ENCODE results near the gene AGAP2. TPM values are rescaled to one million over a fixed set of nuclear protein-coding genes. Genes with fewer than 3 reads are reported as not detected.

AGAP2 gene
- total RNA-seq, 4 donors from 2014 or later: 1.2 to 125 (median 5.6) TPM

- no peaks in the 10 kb centered on the region for H3K9me3 ChIP-seq
- peaks cover 25 to 48% (median 28%) of the 10 kb centered on the region in 4 donors for H3K4me1 ChIP-seq
- H3K27me3 ChIP-seq: peaks cover 49% of the 10 kb centered on the region
- no peaks in the 10 kb centered on the region for H3K36me3 ChIP-seq
- in situ Hi-C loops (cut with MboI; ENCODE audit: low pct_ligation_motif_present in 1 of 4, low pct_unique_long_range_greater_than_20kb in 1 of 4, low sequenced_read_pairs in 3 of 4) (no loop called here), intact Hi-C loops (cut with DNase I; ENCODE audit: low total_unique reads) (no loop called here)
- peak; percentile 58 for DNase-seq
- TF ChIP-seq POLR2AphosphoS5 (IDR thresholded peaks at IDR 0.05) (no peak), POLR2A (IDR thresholded peaks at IDR 0.05) (no peak), CTCF (IDR thresholded peaks at IDR 0.05) (no peak), EP300 (IDR thresholded peaks at IDR 0.05; ENCODE audit: low read depth) (no peak)
- H3K27ac ChIP-seq: no peak overlapping the region
- WGBS, 2 donors (ENCODE audit: low coverage in 1 of 2): 54 to 62% methylated on average over 3 to 5 of the region's 5 CpGs
- H3K4me3 ChIP-seq: peak overlapping the region in 2 of 4 donors; percentile 21 to 37
Observed at GRCh38 chr12:57740656-57741412, 2.3 kb upstream of the AGAP2 start.

GRCh38 chr12:57739914-57740538 lies 1.5 kb upstream of the AGAP2 start:
- 55% methylated on average over 10 of the region's 10 CpGs; no CpG with 5 or more reads in 1 of the 2 donors for WGBS, 2 donors (ENCODE audit: low coverage in 1 of 2)
- TF ChIP-seq CTCF (IDR thresholded peaks at IDR 0.05) (no peak), EP300 (IDR thresholded peaks at IDR 0.05; ENCODE audit: low read depth) (no peak)
- DNase-seq: no peak
- intact Hi-C loops (cut with DNase I; ENCODE audit: low total_unique reads): no loop called here
- H3K27me3 ChIP-seq: peaks cover 57% of the 10 kb centered on the region
- H3K4me3 ChIP-seq: no peak overlapping the region
- in situ Hi-C loops (cut with MboI; ENCODE audit: low pct_ligation_motif_present in 1 of 4, low pct_unique_long_range_greater_than_20kb in 1 of 4, low sequenced_read_pairs in 3 of 4): no loop called here
- H3K36me3 ChIP-seq: no peaks in the 10 kb centered on the region
- H3K4me1 ChIP-seq: peaks cover 20 to 48% (median 28%) of the 10 kb centered on the region in 4 donors
- H3K9me3 ChIP-seq: no peaks in the 10 kb centered on the region
- no peak overlapping the region for H3K27ac ChIP-seq

- peaks cover 63% of the 10 kb centered on the region for H3K27me3 ChIP-seq
- no peak for DNase-seq
- in situ Hi-C loops (cut with MboI; ENCODE audit: low pct_ligation_motif_present in 1 of 4, low pct_unique_long_range_greater_than_20kb in 1 of 4, low sequenced_read_pairs in 3 of 4): no loop called here
- H3K36me3 ChIP-seq: no peaks in the 10 kb centered on the region
- TF ChIP-seq POLR2AphosphoS5 (IDR thresholded peaks at IDR 0.05) (no peak), EP300 (IDR thresholded peaks at IDR 0.05; ENCODE audit: low read depth) (no peak), POLR2A (IDR thresholded peaks at IDR 0.05) (no peak), CTCF (IDR thresholded peaks at IDR 0.05) (no peak)
- 37% methylated on average over 7 of the region's 7 CpGs; no CpG with 5 or more reads in 1 of the 2 donors for WGBS, 2 donors (ENCODE audit: low coverage in 1 of 2)
- intact Hi-C loops (cut with DNase I; ENCODE audit: low total_unique reads): no loop called here
- peaks cover 20 to 47% (median 28%) of the 10 kb centered on the region in 4 donors for H3K4me1 ChIP-seq
- no peak overlapping the region for H3K4me3 ChIP-seq
- no peak overlapping the region for H3K27ac ChIP-seq
- H3K9me3 ChIP-seq: no peaks in the 10 kb centered on the region
Observed at GRCh38 chr12:57739387-57739786, 845 bp upstream of the AGAP2 start.

Measured in transverse colon (tissue), 4 donors.